ENCODE results near the gene DIPK1A.
A peak's percentile ranks its signal among the peaks of the same experiment; 100 is the strongest.

DIPK1A gene

DNA sequence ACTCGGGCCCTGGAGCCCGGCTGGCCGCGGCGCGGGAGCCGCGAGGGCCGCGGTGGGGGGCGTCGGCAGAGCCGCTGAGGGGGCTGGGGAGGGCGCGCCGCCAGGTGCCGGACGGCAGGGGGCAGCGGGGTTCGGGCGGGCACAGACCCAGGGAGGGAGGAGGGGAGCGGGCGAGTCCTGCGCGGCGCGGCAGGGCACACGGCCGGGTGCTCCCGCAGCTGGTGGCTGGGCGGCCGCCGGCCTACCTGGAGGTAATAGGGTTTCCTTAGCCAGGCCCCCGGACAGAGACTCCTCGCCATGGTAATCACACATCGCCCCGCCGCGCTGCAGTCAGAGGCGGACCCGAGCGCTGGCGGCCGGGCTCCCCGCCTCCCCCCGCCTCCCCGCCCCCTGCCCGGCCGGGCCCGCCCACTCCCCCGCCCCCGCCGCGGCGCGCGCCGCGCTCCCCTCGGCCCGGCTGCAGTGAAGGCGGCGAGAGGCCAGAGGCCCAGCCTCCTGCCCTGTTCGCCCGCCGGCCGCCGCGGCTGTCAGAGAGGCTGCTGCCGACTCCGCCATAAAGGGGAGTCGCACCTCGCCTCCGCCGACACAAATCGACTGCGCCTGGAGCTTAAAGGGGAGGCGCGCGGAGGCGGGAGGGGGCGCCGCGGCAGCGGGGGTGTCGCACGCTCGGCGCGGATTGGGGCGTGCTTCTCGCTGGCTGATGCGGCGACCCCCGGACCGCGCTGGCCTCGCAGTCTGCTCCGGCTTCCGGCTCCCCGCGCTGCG is at the start of gene DIPK1A:
Gene DIPK1A, minus strand, starts transcription at position 332 of the 765 bp plus-strand sequence. Its CDS starts 33 bp downstream, at position 299.
- DNase-seq = peak; percentile 72

DNA sequence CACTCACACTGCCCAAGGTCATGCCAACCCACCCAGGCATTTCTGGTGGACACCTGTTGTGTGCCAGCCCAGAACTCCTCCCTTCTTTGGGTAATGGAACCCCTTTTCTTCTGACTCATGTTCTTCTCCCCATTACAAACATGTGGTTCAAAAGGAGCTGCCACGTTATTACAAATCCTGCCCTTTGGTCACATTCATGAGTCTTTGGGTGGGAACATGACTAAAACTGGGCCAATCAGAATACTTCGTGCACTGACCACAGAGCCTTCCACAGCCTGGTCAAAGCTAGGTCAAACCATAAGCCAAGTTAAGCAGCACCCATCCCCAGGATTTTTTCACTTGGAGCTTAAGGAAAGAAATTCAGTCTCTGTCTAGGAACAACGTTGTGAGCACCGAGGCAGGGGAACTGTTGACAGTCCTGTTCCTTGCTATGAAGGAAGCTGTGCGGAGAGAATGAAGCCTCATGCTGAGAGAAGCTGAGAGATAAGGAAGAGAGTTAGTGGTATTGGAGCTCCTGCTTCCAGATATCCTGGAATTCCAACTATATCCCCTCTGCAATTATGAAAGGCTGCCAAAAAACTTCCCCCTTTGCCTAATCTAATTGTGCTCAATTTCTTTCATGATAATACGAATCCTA is 46.8 kb upstream of the DIPK1A start:
- DNase-seq = no peak

DNA sequence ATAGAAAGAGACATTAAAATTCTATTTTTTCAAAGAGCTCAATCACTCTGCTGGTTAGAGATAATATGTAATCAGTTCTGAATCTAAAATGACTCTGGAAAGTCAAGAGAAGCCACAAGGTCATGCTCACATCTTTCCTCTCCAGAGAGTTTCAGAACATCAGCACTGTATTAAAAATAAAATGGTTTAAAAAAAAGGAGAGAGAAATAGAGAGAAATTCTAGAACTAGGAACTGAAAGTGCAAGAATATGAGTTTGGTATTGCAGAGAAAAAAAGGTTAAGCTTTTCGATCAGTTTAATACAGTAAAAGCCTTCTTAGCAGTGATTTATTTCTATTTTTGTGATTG is 44.0 kb upstream of the DIPK1A start:
- DNase-seq = no peak

DNA sequence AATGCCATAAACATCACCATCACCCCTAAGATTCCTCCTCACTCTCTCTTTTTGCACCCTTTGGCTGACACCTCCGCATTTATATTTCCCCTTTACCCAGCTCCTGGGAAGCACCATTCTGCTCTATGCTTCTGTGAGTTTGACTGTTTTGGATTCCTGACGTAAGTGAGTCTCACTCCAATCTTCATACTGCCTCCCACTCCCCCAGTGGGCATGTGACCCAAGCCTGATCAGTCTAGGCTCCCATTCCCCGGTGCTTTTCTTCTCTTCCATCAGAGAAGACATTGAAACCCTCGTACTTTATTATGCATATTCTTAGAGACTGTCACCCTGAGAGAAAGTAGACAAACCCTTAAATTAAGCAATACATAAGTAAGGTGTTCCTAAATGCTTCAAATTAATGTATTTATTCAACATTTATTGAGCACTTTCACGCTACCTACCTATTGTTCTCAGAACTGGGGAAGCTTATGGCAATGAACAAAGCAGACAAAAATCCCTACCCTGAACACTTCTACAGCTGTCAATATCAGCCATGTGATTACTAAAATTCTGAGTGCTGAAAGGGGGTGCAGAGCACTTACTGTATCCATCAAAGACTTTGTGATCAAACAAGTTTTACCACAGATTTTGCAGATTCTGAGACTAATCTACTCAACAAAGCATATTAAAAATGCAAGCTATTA is 43.4 kb upstream of the DIPK1A start:
- no peak for DNase-seq

DNA sequence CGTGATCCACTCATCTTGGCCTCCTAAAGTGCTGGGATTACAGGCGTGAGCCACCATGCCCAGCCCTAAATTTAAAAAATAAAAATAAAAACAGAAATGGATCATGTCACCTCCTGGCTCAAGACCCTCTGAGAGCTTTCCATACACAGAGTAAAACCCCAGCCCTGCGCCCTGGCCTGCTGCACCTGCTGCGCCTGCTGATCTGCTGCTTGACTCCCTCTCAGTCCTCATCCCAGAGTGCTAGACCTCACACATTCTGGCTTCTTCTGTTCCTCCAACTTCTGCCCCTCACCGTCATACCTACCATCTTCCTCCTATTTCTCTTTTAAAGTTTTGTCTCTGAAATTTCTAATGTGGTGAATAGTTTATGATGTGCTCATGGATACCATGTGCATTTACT is 42.7 kb upstream of the DIPK1A start:
- no peak for DNase-seq

DNA sequence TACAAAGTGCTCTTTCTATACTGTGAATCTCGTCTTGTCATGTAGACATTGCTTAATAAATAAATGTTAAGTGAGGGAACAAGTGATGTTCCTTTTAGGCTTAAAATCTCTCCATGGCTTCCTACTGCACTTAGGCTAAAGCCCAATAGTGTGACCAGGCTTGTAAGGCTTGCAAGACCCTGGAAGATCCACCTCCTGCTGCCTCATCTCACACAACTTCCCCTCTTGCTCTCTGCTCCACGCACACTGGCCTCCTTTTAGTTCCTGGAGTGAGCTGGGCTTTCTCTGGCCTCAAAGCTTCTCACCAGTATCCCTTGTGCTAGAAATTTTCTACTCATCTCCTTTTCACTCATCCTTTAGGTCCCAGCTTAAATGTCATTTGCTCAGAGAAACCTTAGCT is 41.5 kb upstream of the DIPK1A start:
- no peak for DNase-seq

DNA sequence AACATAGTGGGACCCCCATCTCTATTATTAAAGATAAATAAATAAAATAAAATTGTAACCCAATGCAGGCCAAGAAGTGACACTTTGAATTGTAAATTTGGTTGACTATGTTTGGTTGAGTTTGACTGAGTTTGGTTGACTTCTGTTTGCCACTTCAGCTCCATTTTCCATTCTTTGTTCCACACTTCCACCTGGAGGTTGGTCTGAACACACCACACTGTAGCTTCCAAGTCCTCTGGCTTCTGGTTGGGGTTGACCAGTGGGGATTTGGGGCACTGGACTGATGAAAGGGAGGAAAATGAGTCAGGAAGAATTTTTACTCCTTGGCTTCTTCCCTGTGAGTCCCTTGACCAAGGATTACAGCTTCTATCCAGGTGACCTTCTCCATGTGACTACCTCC is 40.6 kb upstream of the DIPK1A start:
- no peak for DNase-seq

DNA sequence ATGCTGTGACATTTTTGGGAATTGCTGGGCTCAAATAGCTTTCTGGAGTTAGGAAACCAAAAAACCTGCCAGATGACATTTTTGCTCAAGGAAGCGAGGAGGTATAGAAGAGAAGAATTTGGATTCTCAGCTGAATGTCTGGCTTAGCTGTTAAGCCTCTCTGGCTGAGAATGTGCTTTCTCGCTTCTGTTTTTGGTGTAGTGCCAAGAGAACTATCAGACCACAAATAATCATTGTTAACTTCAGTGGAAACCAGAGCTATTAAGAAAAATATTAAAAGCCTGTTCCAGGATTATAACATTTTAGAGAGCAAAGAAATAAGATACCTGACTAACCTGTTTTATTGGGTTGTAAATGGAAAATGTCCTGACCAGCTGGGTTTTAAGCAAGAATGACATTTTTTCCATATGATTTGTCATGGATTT is 39.5 kb upstream of the DIPK1A start:
- DNase-seq = peak; percentile 26

DNA sequence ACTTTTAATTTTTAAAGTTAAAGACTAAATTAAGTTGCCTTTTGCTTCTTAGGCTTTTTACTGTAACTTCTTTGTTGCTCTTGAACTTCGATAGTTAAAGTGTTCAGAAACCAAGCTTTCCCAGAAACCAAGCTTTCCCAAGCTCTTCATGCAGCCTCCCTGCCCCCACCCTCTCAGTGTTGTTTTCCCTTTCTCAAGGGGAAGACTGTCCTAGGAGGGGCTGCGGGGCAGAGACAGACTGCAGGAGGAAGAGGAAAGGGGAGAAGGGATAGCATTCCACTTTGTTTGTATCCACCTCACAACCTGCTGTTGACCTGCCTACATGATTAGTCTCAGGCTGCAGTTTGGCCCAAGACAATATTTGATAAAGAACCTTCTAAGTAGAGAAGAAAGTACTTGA is 39.0 kb upstream of the DIPK1A start:
- DNase-seq = no peak

DNA sequence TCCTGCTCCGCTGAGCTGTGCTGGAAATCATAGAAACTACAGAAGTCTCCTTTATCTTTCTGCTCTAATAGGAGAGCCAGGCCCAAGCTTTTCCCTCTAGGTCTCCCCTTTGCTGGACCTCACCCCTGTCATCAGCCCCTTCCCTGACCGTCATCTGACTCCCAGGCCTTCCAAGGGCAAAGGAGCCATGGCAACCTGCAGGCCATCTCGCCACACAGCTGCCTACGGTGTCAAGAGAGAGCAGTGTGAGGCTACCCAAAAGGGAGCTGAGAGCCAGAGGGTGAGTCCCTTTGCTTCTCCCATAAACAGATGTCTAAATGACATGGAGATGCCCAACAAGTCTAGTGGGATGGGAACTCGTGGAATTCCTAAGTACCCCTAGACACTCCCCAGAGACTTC is 37.6 kb upstream of the DIPK1A start:
- DNase-seq = no peak

DNA sequence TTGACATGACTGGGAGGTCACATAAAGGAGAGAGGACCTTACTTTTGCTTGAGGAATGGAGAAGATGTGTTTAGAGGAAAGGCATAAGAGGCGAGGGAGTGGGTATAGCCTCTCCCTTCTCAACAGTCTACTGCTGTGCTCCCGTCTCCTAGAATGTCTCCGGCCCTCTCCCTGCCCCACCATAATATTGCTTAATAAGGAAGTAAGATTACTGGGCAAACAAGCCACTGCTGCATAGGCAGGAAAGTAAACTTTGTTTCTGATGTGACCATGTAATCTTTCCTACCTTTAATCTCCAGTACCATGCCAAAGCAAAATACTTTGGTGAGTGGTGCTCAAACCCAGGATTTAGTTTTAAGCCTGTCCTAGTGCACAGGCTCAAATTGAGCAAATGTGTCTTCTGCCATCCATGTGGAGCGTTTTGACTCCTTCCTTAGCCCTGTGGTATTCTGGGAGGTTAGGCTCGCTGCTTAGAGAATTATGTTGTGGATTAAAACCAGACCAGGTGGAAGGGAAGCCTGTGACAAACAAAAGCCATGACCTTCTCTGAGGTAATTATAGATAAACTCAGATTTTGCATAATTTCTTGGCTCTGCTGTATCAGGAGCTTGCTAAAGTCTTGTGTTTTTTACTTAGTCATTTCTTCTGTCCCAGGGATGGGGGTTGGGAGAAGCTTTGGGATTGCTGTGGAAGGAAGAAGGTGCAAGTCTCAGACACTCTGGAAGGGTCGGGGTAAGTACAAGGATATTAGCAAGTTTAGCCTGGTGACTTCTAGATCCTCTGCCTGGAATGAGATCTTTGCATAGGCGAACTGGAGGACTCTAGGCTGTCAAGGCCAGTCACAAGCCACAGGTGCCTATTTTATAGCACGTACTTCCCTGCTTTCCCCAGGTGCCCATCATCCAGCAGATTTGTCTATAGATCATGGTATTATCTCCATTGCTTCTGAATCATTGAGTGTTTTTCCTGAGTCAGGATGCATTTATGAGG is 34.5 kb upstream of the DIPK1A start:
- no peak for DNase-seq

DNA sequence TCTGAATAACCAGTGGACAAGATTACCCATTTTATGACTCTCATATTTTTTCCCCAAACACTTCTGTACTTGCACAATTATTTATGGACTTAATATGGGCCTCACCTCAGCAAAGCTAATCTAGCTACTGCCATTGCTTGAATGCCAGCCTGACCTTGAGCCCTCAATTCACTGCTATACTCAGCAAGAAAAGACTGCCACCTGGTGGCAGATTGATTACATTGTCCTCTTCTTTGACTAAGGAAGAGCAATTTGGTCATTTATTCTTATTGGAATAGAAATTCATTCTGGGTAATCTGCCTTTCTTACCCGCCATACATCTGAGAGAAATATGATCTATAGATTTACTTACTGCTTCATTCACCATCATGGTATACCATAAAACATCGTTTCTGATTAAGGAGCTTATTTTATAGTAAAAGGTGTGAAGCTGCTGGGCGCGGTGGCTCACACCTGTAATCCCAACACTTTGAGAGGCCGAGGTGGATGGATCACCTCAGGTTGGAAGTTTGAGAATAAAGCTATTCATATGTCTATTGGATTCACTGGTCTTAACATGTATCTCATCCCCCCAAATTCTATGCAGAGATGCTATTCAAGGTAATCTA is 32.9 kb upstream of the DIPK1A start:
- peak; percentile 79 for DNase-seq

DNA sequence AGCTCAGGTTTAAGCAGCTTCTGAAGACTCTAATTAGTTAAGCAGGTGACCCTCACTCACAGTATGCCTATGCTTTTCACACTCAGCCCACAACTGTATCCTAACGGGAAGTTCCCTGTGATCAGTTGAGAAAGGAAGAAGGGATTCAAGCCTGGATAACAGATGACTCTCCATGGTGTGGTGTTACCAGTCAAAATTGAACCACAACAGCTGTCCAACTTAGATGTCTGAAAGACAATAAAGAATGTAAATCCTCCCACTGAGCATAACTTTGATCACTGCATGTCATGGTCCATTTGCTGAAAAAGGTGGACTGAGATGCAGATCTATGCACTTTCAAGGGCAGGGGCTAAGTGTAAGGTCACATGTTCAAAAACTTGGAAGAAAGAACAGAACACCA is 32.3 kb upstream of the DIPK1A start:
- no peak for DNase-seq

DNA sequence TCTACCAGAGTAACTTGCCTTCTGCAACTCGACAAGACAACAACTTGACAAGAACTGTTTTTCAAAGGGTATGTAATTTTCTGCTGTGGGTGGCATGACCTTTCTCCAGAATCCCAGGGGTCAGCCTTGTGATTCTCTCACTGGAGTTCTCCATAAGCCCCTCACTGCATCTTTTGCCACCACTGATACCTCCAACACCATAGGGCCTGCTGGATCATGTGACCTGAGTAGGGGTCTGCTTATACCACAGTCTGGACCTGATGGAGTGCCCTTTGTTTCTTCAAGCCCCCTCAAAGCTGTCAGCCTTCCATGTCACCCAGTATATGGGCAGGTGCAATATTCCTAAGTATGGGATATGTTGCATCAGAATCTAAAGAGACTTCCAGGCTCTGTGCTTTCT is 31.6 kb upstream of the DIPK1A start:
- DNase-seq = no peak

DNA sequence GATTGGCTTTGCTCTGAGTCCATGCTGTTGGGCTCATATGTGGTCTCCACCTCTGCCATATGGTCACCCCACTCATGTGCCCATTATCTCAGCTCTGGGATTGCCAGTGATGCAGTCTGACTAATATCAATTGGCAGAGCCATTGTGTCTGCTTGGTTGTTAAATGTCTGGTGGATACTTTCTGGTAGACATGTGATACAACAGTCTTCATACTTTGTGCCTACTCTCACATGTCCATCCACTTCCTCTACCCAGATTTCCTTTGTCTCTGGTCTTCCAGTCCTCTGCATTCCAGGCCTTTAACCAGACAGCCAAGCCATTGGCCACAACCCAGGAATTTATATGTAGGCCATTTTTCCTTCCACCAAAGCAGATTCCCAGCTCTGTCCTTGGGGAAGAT is 30.8 kb upstream of the DIPK1A start:
- DNase-seq = no peak

DNA sequence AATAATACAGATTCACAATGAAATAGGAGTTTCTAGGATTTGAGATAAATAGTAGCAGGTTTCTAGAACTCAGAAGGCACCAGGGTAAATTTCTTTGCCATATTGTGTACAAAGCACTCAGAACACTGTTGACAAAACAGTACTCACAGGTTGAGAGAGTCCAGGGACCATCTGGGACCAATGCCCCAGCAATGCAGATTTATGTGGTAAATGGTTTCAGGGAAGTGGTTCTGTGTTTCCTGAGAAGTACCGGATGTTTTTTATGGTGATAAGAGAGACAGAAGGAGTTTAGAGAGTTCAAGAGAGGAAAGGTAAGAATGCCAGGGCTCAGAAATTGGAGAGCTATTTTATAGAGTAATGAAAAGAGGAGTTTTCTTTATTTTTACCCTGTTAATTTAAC is 29.6 kb upstream of the DIPK1A start:
- DNase-seq = no peak

DNA sequence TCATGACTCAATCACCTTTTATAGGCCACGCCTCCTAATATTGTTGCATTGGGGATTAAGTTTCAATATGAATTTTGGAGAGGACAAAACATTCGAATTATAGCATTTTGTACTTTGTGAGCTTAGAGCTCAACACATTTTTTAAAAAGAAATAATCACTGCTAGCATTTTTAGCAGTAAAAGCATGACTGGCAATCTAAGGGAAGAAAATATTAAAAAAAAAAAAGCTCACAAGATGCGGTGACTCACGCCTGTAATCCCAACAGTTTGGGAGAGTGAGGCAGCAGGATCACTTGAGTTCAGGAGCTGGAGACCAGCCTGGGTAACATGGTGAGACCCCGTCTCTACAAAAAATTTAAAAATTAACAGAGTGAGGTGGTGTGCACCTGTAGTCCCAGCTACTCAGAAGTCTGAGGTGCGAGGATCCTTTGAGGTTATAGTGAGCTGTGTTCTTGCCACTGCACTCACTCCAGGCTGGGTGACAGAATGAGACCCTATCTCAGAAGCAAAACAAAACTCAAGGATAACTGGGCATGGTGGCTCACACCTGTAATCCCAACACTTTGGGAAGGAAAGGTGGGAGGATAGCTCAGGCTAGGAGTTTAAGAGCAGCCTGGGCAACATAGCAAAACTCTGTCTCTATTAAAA is 28.8 kb upstream of the DIPK1A start:
- DNase-seq = peak; percentile 17

DNA sequence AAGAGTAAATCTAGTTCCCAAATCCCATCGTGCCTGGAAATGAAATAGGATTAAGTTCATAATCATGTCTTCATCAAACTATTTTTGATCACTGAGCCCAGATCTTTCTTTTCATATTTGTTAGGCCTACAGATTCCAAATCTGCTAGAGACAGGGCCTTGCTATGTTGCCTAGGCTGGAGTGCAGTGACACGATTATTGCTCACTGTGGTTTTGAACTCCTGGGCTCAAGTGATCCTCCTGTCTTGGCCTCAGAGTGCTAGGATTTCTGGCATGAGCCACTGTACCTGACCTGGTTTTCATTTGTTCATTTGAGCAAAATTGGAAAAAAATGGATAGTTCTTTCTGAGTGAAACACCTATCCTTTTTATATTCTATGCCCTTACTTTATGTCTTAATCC is 28.0 kb upstream of the DIPK1A start:
- DNase-seq = no peak

DNA sequence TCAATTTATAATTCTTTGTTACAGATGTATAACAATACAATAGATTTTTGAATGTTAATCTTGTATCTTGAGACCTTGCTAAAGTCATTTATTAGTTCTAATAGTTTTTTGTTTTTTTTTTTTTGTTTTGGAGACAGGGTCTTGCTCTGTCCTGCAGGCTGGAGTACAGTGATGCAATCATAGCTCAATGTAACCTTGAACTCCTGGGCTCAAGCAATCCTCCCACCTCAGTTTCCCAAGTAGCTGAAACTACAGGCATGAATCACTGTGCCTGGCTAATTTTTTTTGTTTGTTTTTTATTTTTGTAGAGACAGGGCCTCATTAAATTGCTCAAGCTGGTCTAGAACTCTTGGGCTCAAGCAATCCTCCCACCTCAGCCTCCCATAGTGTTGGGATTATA is 26.2 kb upstream of the DIPK1A start:
- DNase-seq = no peak

DNA sequence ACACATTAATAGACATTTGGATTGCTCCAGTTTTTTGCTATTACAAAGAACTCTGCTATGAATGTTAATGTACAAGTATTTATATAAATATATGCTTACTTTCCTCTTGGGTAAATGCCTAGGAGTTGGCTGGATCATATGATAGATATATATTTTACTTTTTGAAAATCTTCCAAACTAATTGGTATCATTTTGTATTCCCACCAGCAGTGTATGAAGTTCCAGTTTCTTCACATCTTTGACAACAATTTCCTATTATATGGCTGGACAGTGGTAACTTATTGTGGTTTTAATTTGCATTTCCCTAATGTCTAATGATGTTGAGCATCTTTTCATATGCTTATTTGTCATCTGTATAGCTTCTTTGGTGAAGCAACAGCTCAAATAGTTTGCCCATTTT is 23.8 kb upstream of the DIPK1A start:
- no peak for DNase-seq

DNA sequence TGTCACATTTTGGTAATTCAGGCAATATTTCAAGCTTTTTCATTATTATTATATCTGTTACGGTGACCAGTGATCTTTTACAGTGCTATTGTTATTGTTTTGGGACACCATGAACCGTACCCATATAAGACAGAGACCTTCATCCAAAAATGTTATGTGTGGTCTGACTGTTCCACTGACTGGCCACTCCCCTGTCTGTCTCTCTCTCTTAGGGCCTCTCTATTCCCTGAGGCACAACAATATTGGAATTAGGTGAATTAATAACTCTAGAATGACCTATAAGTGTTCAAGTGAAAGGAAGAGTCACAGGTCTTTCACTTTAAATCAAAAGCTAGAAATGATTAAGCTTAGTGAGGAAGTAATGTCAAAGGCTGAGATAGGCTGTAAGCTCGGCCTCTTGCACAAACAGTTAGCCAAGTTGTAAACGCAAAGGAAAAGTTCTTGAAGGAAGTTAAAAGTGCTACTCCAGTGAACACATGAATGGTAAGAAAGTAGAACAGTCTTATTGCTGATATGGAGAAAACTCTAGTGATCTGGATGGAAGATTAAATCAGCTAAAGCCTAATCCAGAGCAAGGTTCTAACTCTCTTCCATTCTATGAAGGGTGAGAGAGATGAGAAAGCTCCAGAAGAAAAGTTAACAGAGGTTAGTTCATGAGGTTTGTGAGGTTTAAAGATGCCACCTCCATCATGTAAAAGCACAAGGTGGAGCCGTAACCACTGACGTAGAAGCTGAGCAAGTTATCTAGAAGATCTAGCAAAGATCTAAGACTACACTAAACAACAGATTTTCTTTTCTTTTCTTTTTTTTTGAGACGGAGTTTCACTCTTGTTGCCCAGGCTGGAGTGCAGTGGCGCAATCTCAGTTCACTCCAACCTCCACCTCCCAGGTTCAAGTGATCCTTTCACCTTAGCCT is 19.7 kb upstream of the DIPK1A start:
- no peak for DNase-seq

Data from fibroblast of skin of right quadriceps (primary cell).